Common myeloid progenitor, CD34-positive (primary cell): ENCODE results near the gene DDX4.

ENCODE experiments used
- CTCF ChIA-PET: fragments of 350-600 bp; sonication (Branson Sonifier 250); formaldehyde crosslinking; loops from one replicate; lab custom pipeline; 2021; ENCODE audit warnings: antibody characterized with exemption; lab: Charles Lee
- POLR2A ChIA-PET: fragments of 350-600 bp; sonication (Branson Sonifier 250); formaldehyde crosslinking; loops from one replicate; lab custom pipeline; 2021; ENCODE audit warnings: antibody characterized with exemption; lab: Charles Lee
- DNase-seq, 3 donors: peaks; one replicate each; pipeline versions ENCODE4 v3.0.0 to v3.0.0-alpha.2; 2013
- H3K27ac ChIP-seq, 2 experiments: 1 replicate in 1 of 2; 2 replicates in 1 of 2; pipeline ENCODE4 v1.7.0; 2013; ENCODE audit warnings: inconsistent platforms in 2 of 2, low read length in 2 of 2, mild to moderate bottlenecking in 2 of 2, low read depth in 1 of 2, moderate library complexity in 1 of 2; ENCODE audit not compliant: severe bottlenecking in 2 of 2, insufficient read depth in 1 of 2, poor library complexity in 1 of 2
- H3K27me3 ChIP-seq, 5 experiments: replicated peaks in 2 of 5; 1 replicate in 3 of 5; 2 replicates in 2 of 5; pipeline versions ENCODE4 v1.6.1 to v1.7.0; 2013; ENCODE audit warnings: low read length in 4 of 5, mild to moderate bottlenecking in 2 of 5, moderate library complexity in 2 of 5, inconsistent platforms in 1 of 5; ENCODE audit not compliant: insufficient read depth in 5 of 5, control insufficient read depth in 4 of 5
- H3K36me3 ChIP-seq, 4 experiments: 1 replicate in 2 of 4; 2 replicates in 2 of 4; pipeline versions ENCODE4 v1.6.1 to v1.7.0; 2013; ENCODE audit warnings: low read length in 3 of 4, control low read depth in 1 of 4, mild to moderate bottlenecking in 1 of 4; ENCODE audit not compliant: control insufficient read depth in 4 of 4, insufficient read depth in 4 of 4
- H3K4me1 ChIP-seq, 4 experiments: 1 replicate in 3 of 4; 2 replicates in 1 of 4; pipeline versions ENCODE4 v1.6.1 to v1.7.1; 2013; ENCODE audit warnings: low read length in 3 of 4, mild to moderate bottlenecking in 3 of 4, control low read depth in 1 of 4, inconsistent platforms in 1 of 4, moderate library complexity in 1 of 4; ENCODE audit not compliant: control insufficient read depth in 4 of 4, insufficient read depth in 4 of 4; ENCODE audit errors: control extremely low read depth in 1 of 4
- H3K4me3 ChIP-seq, 7 experiments: 1 replicate in 4 of 7; 2 replicates in 3 of 7; pipeline versions ENCODE4 v1.5.1 to v1.7.0; 2013; ENCODE audit warnings: mild to moderate bottlenecking in 7 of 7, low read length in 6 of 7, moderate library complexity in 6 of 7, inconsistent platforms in 2 of 7, low read depth in 2 of 7, control low read depth in 1 of 7; ENCODE audit not compliant: insufficient read depth in 4 of 7, control insufficient read depth in 1 of 7; ENCODE audit errors: extremely low read depth in 1 of 7
- H3K9me3 ChIP-seq, 5 experiments: 1 replicate in 4 of 5; 2 replicates in 1 of 5; pipeline versions ENCODE4 v1.6.1 to v1.7.1; 2013; ENCODE audit warnings: low read length in 4 of 5, mild to moderate bottlenecking in 2 of 5, inconsistent platforms in 1 of 5, low read depth in 1 of 5, moderate library complexity in 1 of 5; ENCODE audit not compliant: control insufficient read depth in 4 of 5, insufficient read depth in 2 of 5; ENCODE audit errors: control extremely low read depth in 1 of 5
- WGBS: methylation state at CpG from one replicate; pipeline ENCODE4 v1.1.5; 2013; ENCODE audit not compliant: insufficient coverage; 5-methylcytosine and 5-hydroxymethylcytosine counted together

Gene DDX4

GRCh38 chr5:55711507-55712022 lies 26.3 kb upstream of the DDX4 start:
- peak overlapping the region in 1 of 2 experiments; percentile 74 for H3K27ac ChIP-seq

GRCh38 chr5:55712023-55712859 lies 25.6 kb upstream of the DDX4 start, which contains the start of gene SLC38A9:
Gene SLC38A9 (minus strand): TSS chr5:55712324. CDS start chr5:55697958, 14,366 bp downstream.
- no peaks in the 10 kb centered on the region for H3K27me3 ChIP-seq
- ChIA-PET POLR2A (no interaction called here), CTCF (interaction anchor here (0.6 to 0.9 kb wide), 2 partner anchors 10 to 385 kb away, joined by 3 read pairs; no protein-coding TSS in a partner anchor)
- peak within 1 kb of the TSS in 1 of 2 experiments; percentile 74 for H3K27ac ChIP-seq
- WGBS, result 0% methylated on average over 45 of the region's 55 CpGs
- H3K4me3 ChIP-seq, result peak within 1 kb of the TSS; percentile 87 to 99 (median 94)
- H3K36me3 ChIP-seq, result peaks cover 3 to 13% (median 8%) of the 10 kb centered on the region in 4 experiments
- H3K9me3 ChIP-seq, result peaks cover 0 to 7% (median 0%) of the 10 kb centered on the region in 5 experiments
- H3K4me1 ChIP-seq, result peaks cover 4 to 14% (median 12%) of the 10 kb centered on the region in 4 experiments
- peak; percentile 87 to 94 (median 91) for DNase-seq

More at GRCh38 chr5:55711507-55712022, 26.3 kb upstream of the DDX4 start:
- Histone ChIP-seq H3K36me3 (peaks cover 3 to 14% (median 8%) of the 10 kb centered on the region in 4 experiments), H3K4me1 (peaks cover 4 to 14% (median 12%) of the 10 kb centered on the region in 4 experiments), H3K4me3 (peak overlapping the region; percentile 87 to 99 (median 94)), H3K27me3 (no peaks in the 10 kb centered on the region), H3K9me3 (peaks cover 0 to 7% (median 0%) of the 10 kb centered on the region in 5 experiments)
- ChIA-PET POLR2A (no interaction called here), CTCF (interaction anchor here (0.6 kb wide), 1 partner anchor 386 kb away, joined by 3 read pairs; no protein-coding TSS in a partner anchor)
- WGBS, result 13% methylated on average over 17 of the region's 18 CpGs
- DNase-seq, result peak in 2 of 3 donors; percentile 5 to 13

DNA sequence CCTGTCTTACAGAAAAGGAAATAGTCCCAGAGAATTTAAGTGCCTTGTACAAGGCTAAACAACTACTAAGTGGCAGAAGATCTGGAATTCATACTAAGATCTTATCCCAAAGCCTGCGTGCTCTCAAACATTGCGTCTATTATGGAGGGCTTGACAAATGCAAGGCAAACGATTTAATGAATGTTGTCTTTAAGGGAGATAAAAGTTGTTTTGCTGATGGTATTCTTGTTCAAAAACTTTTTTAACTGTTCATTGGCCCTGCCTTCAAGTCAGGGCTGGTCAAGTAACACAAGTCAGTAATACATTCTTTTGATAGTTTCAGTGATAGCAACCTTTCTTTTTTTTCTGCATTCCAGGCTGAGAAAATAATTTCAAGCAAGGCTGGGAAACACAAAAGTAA lies 24.0 kb upstream of the DDX4 start:
- ChIA-PET POLR2A (interaction anchor here (0.6 kb wide), 1 partner anchor 10 kb away, joined by 3 read pairs; no protein-coding TSS in a partner anchor), CTCF (interaction anchor here (1.1 kb wide), 1 partner anchor 21 kb away, joined by 3 read pairs; no protein-coding TSS in a partner anchor)
- Histone ChIP-seq H3K9me3 (peaks cover 0 to 7% (median 0%) of the 10 kb centered on the region in 5 experiments), H3K36me3 (peaks cover 0 to 3% (median under 1%) of the 10 kb centered on the region in 4 experiments), H3K4me3 (no peak overlapping the region), H3K27ac (no peak overlapping the region), H3K4me1 (peaks cover 4 to 14% (median 12%) of the 10 kb centered on the region in 4 experiments), H3K27me3 (no peaks in the 10 kb centered on the region)
- DNase-seq, result no peak
- WGBS, result no CpG with 5 or more reads among the region's 3 CpGs

- Histone ChIP-seq H3K36me3 (no peaks in the 10 kb centered on the region), H3K27me3 (no peaks in the 10 kb centered on the region), H3K4me1 (peaks cover 4 to 14% (median 12%) of the 10 kb centered on the region in 4 experiments), H3K4me3 (no peak overlapping the region), H3K27ac (no peak overlapping the region), H3K9me3 (peaks cover 0 to 10% (median 0%) of the 10 kb centered on the region in 5 experiments)
- 100% methylated on average over 1 of the region's 1 CpG for WGBS
- DNase-seq, result no peak
- ChIA-PET POLR2A (no interaction called here), CTCF (no interaction called here)
These were observed 23.5 kb upstream of the DDX4 start for GRCh38 chr5:55714339-55714738.

GRCh38 chr5:55714749-55715148 lies 23.1 kb upstream of the DDX4 start:
- Histone ChIP-seq H3K36me3 (no peaks in the 10 kb centered on the region), H3K4me3 (no peak overlapping the region), H3K9me3 (peaks cover 0 to 10% (median 0%) of the 10 kb centered on the region in 5 experiments), H3K27me3 (no peaks in the 10 kb centered on the region), H3K27ac (no peak overlapping the region), H3K4me1 (peaks cover 4 to 14% (median 12%) of the 10 kb centered on the region in 4 experiments)
- POLR2A ChIA-PET, result no interaction called here
- DNase-seq, result no peak
- 94% methylated on average over 4 of the region's 6 CpGs for whole genome bisulfite sequencing
- CTCF ChIA-PET, result no interaction called here

GRCh38 chr5:55715519-55716078 lies 22.3 kb upstream of the DDX4 start:
- ChIA-PET CTCF (interaction anchor here (1.0 kb wide), 1 partner anchor 14 kb away, joined by 3 read pairs; no protein-coding TSS in a partner anchor), POLR2A (no interaction called here)
- H3K27me3 ChIP-seq, result no peaks in the 10 kb centered on the region
- no peak for DNase-seq
- no peak overlapping the region for H3K27ac ChIP-seq
- H3K36me3 ChIP-seq, result no peaks in the 10 kb centered on the region
- peaks cover 0 to 10% (median 0%) of the 10 kb centered on the region in 5 experiments for H3K9me3 ChIP-seq
- no peak overlapping the region for H3K4me3 ChIP-seq
- H3K4me1 ChIP-seq, result peaks cover 4 to 14% (median 12%) of the 10 kb centered on the region in 4 experiments
- 100% methylated on average over 1 of the region's 6 CpGs for WGBS
